ENCODE data around the gene RFX8.
"Not testable (repeated sequence)": the region's sequence is repeated elsewhere in the genome, so short reads cannot be mapped to it uniquely, and the experiment has no call there.

RFX8 gene

GRCh38 chr2:101474731-101475384 is at the start of gene RFX8:
Gene RFX8, minus strand, starts transcription at chr2:101475112. Its CDS starts 8,264 bp downstream, at chr2:101466848.
- peak; percentile 90 for DNase-seq (ENCODE audit: low spot score)

GRCh38 chr2:101521487-101521886 is 46.6 kb upstream of the RFX8 start:
- no peak for DNase-seq (ENCODE audit: low spot score)

GRCh38 chr2:101520246-101520645 is 45.3 kb upstream of the RFX8 start:
- peak; percentile 48 for DNase-seq (ENCODE audit: low spot score)

GRCh38 chr2:101518578-101519492 is 43.9 kb upstream of the RFX8 start:
- peak; percentile 15 for DNase-seq (ENCODE audit: low spot score)

GRCh38 chr2:101517758-101518271 is 42.9 kb upstream of the RFX8 start:
- no peak for DNase-seq (ENCODE audit: low spot score)

- DNase-seq (ENCODE audit: low spot score) = peak; percentile 65
Measured at GRCh38 chr2:101516823-101517690, 42.1 kb upstream of the RFX8 start.

GRCh38 chr2:101516349-101516748 is 41.4 kb upstream of the RFX8 start:
- DNase-seq (ENCODE audit: low spot score) = no peak

- DNase-seq (ENCODE audit: low spot score) = no peak
Measured at GRCh38 chr2:101515477-101515876, 40.6 kb upstream of the RFX8 start.

GRCh38 chr2:101512993-101513392 is 38.1 kb upstream of the RFX8 start:
- no peak for DNase-seq (ENCODE audit: low spot score)

- DNase-seq (ENCODE audit: low spot score) = no peak
Measured at GRCh38 chr2:101511381-101511780, 36.5 kb upstream of the RFX8 start.

- DNase-seq (ENCODE audit: low spot score) = no peak
Measured at GRCh38 chr2:101509499-101510284, 34.8 kb upstream of the RFX8 start.

- no peak for DNase-seq (ENCODE audit: low spot score)
Measured at GRCh38 chr2:101508636-101509035, 33.7 kb upstream of the RFX8 start.

- not testable (repeated sequence) for DNase-seq (ENCODE audit: low spot score)
Measured at GRCh38 chr2:101505276-101505675, 30.4 kb upstream of the RFX8 start.

GRCh38 chr2:101504744-101505143 is 29.8 kb upstream of the RFX8 start:
- not testable (repeated sequence) for DNase-seq (ENCODE audit: low spot score)

- no peak for DNase-seq (ENCODE audit: low spot score)
Measured at GRCh38 chr2:101502095-101502494, 27.2 kb upstream of the RFX8 start.

GRCh38 chr2:101501443-101501842 is 26.5 kb upstream of the RFX8 start:
- DNase-seq (ENCODE audit: low spot score) = no peak

- DNase-seq (ENCODE audit: low spot score) = no peak
Measured at GRCh38 chr2:101500860-101501259, 25.9 kb upstream of the RFX8 start.

- no peak for DNase-seq (ENCODE audit: low spot score)
Measured at GRCh38 chr2:101500180-101500579, 25.3 kb upstream of the RFX8 start.

GRCh38 chr2:101496279-101496678 is 21.4 kb upstream of the RFX8 start:
- no peak for DNase-seq (ENCODE audit: low spot score)

- no peak for DNase-seq (ENCODE audit: low spot score)
Measured at GRCh38 chr2:101492936-101493473, 18.1 kb upstream of the RFX8 start.

GRCh38 chr2:101486994-101487393 is 12.1 kb upstream of the RFX8 start:
- no peak for DNase-seq (ENCODE audit: low spot score)

All from hepatic stellate cell (primary cell).